SK-N-SH treated with all-trans-retinoic acid at 6 μM for 48 hours (cell line): ENCODE measurements around the gene PRKD2.

Experiments
- ATAC-seq: fragments of 200-7000 bp; cut with Tn5 transposase; 3 replicates; pipeline ENCODE4 v1.9.1; 2020; ENCODE audit warnings: mild to moderate bottlenecking, moderate library complexity
- ARNTL ChIP-seq: fragments of 450-650 bp; formaldehyde crosslinking; IDR thresholded peaks from 2 replicates; pipeline ENCODE4 v1.5.0; 2020; ENCODE audit warnings: low read depth, mild to moderate bottlenecking, moderate library complexity, borderline replicate concordance
- BACH2 ChIP-seq: fragments of 250-450 bp; sonication (Bioruptor Pico); IDR thresholded peaks from 2 replicates; pipeline ENCODE4 v1.9.0; 2021; ENCODE audit warnings: mild to moderate bottlenecking, borderline replicate concordance
- CSDC2 ChIP-seq: fragments of 250-450 bp; sonication (Bioruptor Pico); IDR thresholded peaks from 2 replicates; pipeline ENCODE4 v1.5.0; 2020; ENCODE audit warnings: mild to moderate bottlenecking, moderate library complexity
- GLIS3 ChIP-seq: fragments of 250-450 bp; sonication (Bioruptor Pico); IDR thresholded peaks from 2 replicates; pipeline ENCODE4 v1.5.0; 2020; ENCODE audit warnings: mild to moderate bottlenecking, moderate library complexity
- ISL1 ChIP-seq: fragments of 250-450 bp; sonication (Bioruptor Pico); IDR thresholded peaks from 2 replicates; pipeline ENCODE4 v2.1.2; 2022; ENCODE audit warnings: mild to moderate bottlenecking, moderate library complexity
- OSR1 ChIP-seq: fragments of 250-450 bp; sonication (Bioruptor Pico); IDR thresholded peaks from 2 replicates; pipeline ENCODE4 v1.8.0; 2022; ENCODE audit warnings: moderate library complexity, mild to moderate bottlenecking, inconsistent platforms
- PPARA ChIP-seq: fragments of 250-450 bp; sonication (Bioruptor Pico); IDR thresholded peaks from 2 replicates; pipeline ENCODE4 v1.5.0; 2020; ENCODE audit warnings: mild to moderate bottlenecking, borderline replicate concordance
- RARB ChIP-seq: fragments of 250-450 bp; sonication (Bioruptor Pico); IDR thresholded peaks from 2 replicates; pipeline ENCODE4 v1.8.0; 2021; ENCODE audit warnings: mild to moderate bottlenecking, moderate library complexity
- SNAI2 ChIP-seq: fragments of 250-450 bp; sonication (Bioruptor Pico); IDR thresholded peaks from 2 replicates; pipeline ENCODE4 v1.5.0; 2020; ENCODE audit warnings: mild to moderate bottlenecking, moderate library complexity
- TCF4 ChIP-seq: fragments of 250-450 bp; sonication (Bioruptor Pico); IDR thresholded peaks from 2 replicates; pipeline ENCODE4 v1.8.0; 2021; ENCODE audit warnings: mild to moderate bottlenecking, moderate library complexity, borderline replicate concordance
- TOX ChIP-seq: fragments of 250-450 bp; sonication (Bioruptor Pico); IDR thresholded peaks from 2 replicates; pipeline ENCODE4 v1.8.0; 2021; ENCODE audit warnings: mild to moderate bottlenecking, moderate library complexity, borderline replicate concordance
- ZFP3 ChIP-seq: fragments of 250-450 bp; sonication (Bioruptor Pico); IDR thresholded peaks from 2 replicates; pipeline ENCODE4 v1.5.0; 2020; ENCODE audit warnings: mild to moderate bottlenecking, moderate library complexity
- ZFP30 ChIP-seq: fragments of 450-650 bp; formaldehyde crosslinking; IDR thresholded peaks from 2 replicates; pipeline ENCODE4 v1.5.0; 2022; ENCODE audit warnings: mild to moderate bottlenecking, moderate library complexity
- ZNF565 ChIP-seq: fragments of 450-650 bp; formaldehyde crosslinking; conservative IDR thresholded peaks from 2 replicates; pipeline ENCODE4 v1.5.0; 2020; ENCODE audit warnings: low read depth, mild to moderate bottlenecking, moderate library complexity
- ZNF70 ChIP-seq: fragments of 450-650 bp; formaldehyde crosslinking; IDR thresholded peaks from 2 replicates; pipeline ENCODE4 v1.5.0; 2020; ENCODE audit warnings: mild to moderate bottlenecking, moderate library complexity
- ZNF8 ChIP-seq: fragments of 450-650 bp; formaldehyde crosslinking; IDR thresholded peaks from 2 replicates; pipeline ENCODE4 v1.5.0; 2020; ENCODE audit warnings: mild to moderate bottlenecking, moderate library complexity
- TF ChIP-seq, protein P1 (sequence below): fragments of 250-450 bp; sonication (Bioruptor Pico); IDR thresholded peaks from 2 replicates; pipeline ENCODE4 v1.8.0; 2020; ENCODE audit warnings: mild to moderate bottlenecking, moderate library complexity, borderline replicate concordance
- TF ChIP-seq, protein P2 (sequence below): fragments of 250-450 bp; sonication (Bioruptor Pico); IDR thresholded peaks from 2 replicates; pipeline ENCODE4 v1.5.1; 2021; ENCODE audit warnings: mild to moderate bottlenecking, moderate library complexity
- TF ChIP-seq, protein P3 (sequence below): fragments of 250-450 bp; sonication (Bioruptor Pico); IDR thresholded peaks from 2 replicates; pipeline ENCODE4 v1.8.0; 2021; ENCODE audit warnings: low read depth, mild to moderate bottlenecking, moderate library complexity, borderline replicate concordance

Gene PRKD2

DNA sequence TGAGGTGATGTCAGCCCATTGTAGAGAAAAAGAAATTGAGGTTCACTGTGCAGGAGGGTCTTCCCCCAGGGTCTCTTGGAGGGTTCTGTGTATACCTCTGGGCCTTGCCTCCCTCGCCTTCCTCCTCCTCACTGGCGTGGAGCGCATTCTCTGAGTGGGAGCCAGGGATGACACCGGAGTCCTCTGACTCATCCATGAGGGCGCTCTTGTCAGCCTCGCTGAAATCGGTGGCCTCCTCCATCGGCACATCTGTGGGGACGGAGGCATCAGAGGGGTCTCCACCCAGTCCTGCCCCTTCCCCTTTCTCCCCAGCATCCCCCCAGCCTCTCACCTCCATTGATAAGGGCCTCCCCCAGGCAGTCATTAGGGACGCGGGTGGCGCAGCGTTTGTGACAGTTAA lies 16.2 kb downstream of the PRKD2 start:
- no peak for ATAC-seq
- no peak for TF ChIP-seq TCF4 (CRISPR knock-in tag)
- TF ChIP-seq ZNF8: no peak
- no peak for TF ChIP-seq SNAI2
- TF ChIP-seq, protein P1, sequence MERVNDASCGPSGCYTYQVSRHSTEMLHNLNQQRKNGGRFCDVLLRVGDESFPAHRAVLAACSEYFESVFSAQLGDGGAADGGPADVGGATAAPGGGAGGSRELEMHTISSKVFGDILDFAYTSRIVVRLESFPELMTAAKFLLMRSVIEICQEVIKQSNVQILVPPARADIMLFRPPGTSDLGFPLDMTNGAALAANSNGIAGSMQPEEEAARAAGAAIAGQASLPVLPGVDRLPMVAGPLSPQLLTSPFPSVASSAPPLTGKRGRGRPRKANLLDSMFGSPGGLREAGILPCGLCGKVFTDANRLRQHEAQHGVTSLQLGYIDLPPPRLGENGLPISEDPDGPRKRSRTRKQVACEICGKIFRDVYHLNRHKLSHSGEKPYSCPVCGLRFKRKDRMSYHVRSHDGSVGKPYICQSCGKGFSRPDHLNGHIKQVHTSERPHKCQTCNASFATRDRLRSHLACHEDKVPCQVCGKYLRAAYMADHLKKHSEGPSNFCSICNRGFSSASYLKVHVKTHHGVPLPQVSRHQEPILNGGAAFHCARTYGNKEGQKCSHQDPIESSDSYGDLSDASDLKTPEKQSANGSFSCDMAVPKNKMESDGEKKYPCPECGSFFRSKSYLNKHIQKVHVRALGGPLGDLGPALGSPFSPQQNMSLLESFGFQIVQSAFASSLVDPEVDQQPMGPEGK (CRISPR knock-in tag): no peak
- no peak for TF ChIP-seq ZNF565 (CRISPR knock-in tag)
- TF ChIP-seq ZFP3: no peak

DNA sequence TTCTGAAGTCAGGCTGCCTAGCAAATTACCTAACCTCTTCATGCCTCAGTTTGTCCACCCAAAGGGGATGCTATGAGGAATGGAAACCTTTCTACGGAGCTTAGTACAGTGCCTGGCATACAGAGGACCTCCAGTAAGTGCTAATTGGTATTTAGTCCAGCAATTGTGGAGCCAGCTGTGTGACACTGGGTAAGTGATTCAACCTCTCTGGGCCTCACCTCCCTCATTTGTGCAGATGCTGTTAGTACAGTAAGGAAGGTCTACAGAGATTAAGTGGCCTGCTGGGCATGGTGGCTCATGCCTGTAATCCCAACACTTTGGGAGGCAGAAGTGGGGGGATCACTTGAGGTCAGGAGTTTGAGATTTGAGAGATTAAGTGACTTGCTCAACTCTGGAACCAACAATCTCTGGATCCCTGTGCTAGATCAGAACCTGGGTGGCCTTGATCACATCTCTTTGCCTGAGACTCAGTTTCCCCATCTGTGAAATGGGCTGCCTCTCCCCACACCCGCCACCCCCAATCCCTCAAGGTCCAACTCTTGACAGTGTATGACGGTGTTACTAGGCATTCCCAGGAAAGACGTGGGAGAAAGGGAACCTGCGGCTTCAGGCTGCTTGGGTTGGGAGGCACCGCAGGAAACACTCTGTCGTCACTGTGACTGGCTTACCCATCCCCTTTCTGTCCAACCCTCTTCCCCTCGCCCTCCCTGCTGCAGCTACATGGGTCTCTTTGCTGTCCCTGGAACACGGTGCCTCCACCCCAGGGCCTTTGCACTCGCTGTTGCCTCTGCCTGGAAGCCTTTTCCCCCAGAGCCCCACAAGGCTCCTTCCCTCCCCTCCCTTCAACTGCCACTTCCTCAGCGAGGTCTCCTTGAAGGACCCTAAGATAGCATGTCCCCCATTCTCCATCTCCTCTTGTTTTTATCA lies 18.3 kb downstream of the PRKD2 start:
- no peak for ATAC-seq
- TF ChIP-seq, protein P2, sequence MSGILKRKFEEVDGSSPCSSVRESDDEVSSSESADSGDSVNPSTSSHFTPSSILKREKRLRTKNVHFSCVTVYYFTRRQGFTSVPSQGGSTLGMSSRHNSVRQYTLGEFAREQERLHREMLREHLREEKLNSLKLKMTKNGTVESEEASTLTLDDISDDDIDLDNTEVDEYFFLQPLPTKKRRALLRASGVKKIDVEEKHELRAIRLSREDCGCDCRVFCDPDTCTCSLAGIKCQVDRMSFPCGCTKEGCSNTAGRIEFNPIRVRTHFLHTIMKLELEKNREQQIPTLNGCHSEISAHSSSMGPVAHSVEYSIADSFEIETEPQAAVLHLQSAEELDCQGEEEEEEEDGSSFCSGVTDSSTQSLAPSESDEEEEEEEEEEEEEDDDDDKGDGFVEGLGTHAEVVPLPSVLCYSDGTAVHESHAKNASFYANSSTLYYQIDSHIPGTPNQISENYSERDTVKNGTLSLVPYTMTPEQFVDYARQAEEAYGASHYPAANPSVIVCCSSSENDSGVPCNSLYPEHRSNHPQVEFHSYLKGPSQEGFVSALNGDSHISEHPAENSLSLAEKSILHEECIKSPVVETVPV: no peak
- TF ChIP-seq ZFP30 (CRISPR knock-in tag) (no peak), TOX (CRISPR knock-in tag) (no peak), CSDC2 (CRISPR knock-in tag) (no peak), ZNF70 (CRISPR knock-in tag) (no peak), GLIS3 (CRISPR knock-in tag) (no peak), RARB (CRISPR knock-in tag) (no peak), PPARA (CRISPR knock-in tag) (no peak), ISL1 (CRISPR knock-in tag) (no peak), BACH2 (CRISPR knock-in tag) (no peak)
- TF ChIP-seq, protein P1 (CRISPR knock-in tag): no peak
- TF ChIP-seq, protein P3, sequence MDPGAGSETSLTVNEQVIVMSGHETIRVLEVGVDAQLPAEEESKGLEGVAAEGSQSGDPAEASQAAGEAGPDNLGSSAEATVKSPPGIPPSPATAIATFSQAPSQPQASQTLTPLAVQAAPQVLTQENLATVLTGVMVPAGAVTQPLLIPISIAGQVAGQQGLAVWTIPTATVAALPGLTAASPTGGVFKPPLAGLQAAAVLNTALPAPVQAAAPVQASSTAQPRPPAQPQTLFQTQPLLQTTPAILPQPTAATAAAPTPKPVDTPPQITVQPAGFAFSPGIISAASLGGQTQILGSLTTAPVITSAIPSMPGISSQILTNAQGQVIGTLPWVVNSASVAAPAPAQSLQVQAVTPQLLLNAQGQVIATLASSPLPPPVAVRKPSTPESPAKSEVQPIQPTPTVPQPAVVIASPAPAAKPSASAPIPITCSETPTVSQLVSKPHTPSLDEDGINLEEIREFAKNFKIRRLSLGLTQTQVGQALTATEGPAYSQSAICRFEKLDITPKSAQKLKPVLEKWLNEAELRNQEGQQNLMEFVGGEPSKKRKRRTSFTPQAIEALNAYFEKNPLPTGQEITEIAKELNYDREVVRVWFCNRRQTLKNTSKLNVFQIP (CRISPR knock-in tag): no peak
- TF ChIP-seq, all 23 proteins: peak for 0

DNA sequence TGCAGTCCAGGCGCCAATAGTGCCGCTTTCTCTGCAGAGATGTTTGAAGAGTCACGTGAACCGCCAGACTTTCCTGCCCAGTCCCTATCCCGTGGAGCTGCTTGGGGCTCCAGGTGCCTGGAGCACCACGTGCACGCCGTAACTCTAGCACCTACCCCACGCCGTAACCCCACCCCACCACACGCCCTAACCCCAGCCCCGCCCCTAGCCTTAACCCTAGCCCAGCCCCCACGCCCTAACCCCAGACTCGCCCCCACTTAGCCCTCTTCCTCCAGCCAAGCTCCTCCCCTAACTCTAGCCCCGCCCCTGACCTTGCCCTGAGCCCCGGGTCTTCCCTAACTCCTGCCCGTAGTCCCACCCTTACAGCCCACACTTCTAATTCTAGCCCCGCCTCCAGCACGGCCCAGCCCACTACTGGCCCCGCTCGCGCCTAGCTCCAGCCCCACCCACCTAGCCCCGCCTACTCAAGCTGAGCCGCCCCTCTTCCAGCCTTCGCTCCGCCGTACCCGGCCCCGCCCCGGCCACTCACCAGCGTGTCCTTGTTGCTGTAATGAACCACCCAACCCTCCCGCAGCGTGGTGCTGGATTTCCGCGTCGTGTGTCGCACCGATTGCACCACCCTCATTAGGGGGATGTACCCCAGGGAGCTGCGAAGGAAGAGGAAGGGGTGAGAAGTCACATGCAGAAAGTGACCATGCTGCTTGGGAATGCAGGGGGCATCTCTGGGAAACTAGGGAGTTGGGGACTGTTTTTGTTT lies 19.5 kb downstream of the PRKD2 start:
- TF ChIP-seq OSR1 (CRISPR knock-in tag): no peak
- no peak for TF ChIP-seq BACH2 (CRISPR knock-in tag)
- TF ChIP-seq GLIS3 (CRISPR knock-in tag): no peak
- TF ChIP-seq, protein P1 (CRISPR knock-in tag): no peak
- TF ChIP-seq ZNF70 (CRISPR knock-in tag): no peak
- no peak for TF ChIP-seq TCF4 (CRISPR knock-in tag)
- TF ChIP-seq PPARA (CRISPR knock-in tag): no peak
- no peak for TF ChIP-seq ARNTL (CRISPR knock-in tag)
- TF ChIP-seq, protein P2: no peak
- TF ChIP-seq ZNF8: no peak
- no peak for TF ChIP-seq RARB (CRISPR knock-in tag)
- TF ChIP-seq, protein P3 (CRISPR knock-in tag): no peak

More for the DNA sequence above, 19.5 kb downstream of the PRKD2 start:
- peak; percentile 41; the same call in 2 of the 3 replicates for ATAC-seq
